HCT116 (cell line): ENCODE measurements around the gene ANKHD1.

ENCODE experiments used
- CEBPB ChIP-seq: IDR thresholded peaks from 2 replicates; pipeline ENCODE4 v1.6.1; 2012; ENCODE audit warnings: low read depth
- EGR1 ChIP-seq: IDR thresholded peaks from 2 replicates; pipeline ENCODE4 v1.6.1; 2012; ENCODE audit warnings: low read depth
- EZH2 ChIP-seq: fragments of 200-600 bp; sonication (generic); IDR thresholded peaks from 2 replicates; pipeline ENCODE4 v1.6.1; 2017; ENCODE audit warnings: antibody characterized with exemption, mixed run types
- POLR2A ChIP-seq: IDR thresholded peaks from 2 replicates; pipeline ENCODE4 v1.7.0; 2011; ENCODE audit warnings: borderline replicate concordance; ENCODE audit not compliant: insufficient read depth, insufficient read length; ENCODE audit errors: extremely low read depth
- POLR2AphosphoS5 ChIP-seq: IDR thresholded peaks from 2 replicates; pipeline ENCODE4 v1.6.1; 2011; ENCODE audit warnings: mild to moderate bottlenecking, low read depth, low read length, moderate library complexity
- RAD21 ChIP-seq: IDR thresholded peaks from 2 replicates; pipeline ENCODE4 v1.6.1; 2012; ENCODE audit warnings: low read depth, mild to moderate bottlenecking
- SIN3A ChIP-seq: IDR thresholded peaks from 2 replicates; pipeline ENCODE4 v1.6.1; 2012; ENCODE audit warnings: low read depth
- SP1 ChIP-seq: IDR thresholded peaks from 2 replicates; pipeline ENCODE4 v1.6.1; 2012; ENCODE audit warnings: low read depth
- SRF ChIP-seq: IDR thresholded peaks from 2 replicates; pipeline ENCODE4 v1.6.1; 2012; ENCODE audit warnings: low read depth
- YY1 ChIP-seq: IDR thresholded peaks from 2 replicates; pipeline ENCODE4 v1.6.1; 2011; ENCODE audit warnings: low read length, low read depth, moderate library complexity, mild to moderate bottlenecking; ENCODE audit not compliant: insufficient replicate concordance; ENCODE audit errors: extremely low read depth
- TF ChIP-seq, protein P1 (sequence below), 3 experiments: fragments of 200-600 bp in 1 of 3; sonication (generic) in 1 of 3; IDR thresholded peaks in 2 of 3; conservative IDR thresholded peaks in 1 of 3; 2 replicates each; pipeline ENCODE4 v1.5.1; 2012 to 2017; ENCODE audit warnings: low read depth in 2 of 3, low read length in 2 of 3, antibody characterized with exemption in 1 of 3, borderline replicate concordance in 1 of 3, control low read depth in 1 of 3, mild to moderate bottlenecking in 1 of 3, mixed read lengths in 1 of 3, mixed run types in 1 of 3, moderate library complexity in 1 of 3; ENCODE audit not compliant: insufficient read depth in 1 of 3

DNA sequence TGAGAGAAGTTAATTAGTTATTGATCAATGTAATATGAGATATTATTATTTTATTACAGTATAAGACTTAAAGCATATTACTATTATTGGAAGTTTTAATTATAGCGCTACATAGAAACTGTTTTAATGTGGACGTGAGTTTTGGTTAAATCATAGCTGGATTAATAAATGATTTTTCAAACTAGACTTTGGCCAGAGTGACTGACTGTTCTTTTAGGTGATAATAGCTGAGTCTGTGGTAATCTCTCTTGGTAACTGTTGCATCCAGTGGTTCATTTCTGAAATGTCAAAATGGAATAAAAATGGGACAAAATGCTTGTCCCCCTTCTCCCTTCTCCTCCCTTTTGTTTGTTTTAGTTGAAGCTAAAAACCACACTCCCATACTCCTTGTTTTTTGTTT lies 28.1 kb downstream of the ANKHD1 start:
- TF ChIP-seq, protein P1, sequence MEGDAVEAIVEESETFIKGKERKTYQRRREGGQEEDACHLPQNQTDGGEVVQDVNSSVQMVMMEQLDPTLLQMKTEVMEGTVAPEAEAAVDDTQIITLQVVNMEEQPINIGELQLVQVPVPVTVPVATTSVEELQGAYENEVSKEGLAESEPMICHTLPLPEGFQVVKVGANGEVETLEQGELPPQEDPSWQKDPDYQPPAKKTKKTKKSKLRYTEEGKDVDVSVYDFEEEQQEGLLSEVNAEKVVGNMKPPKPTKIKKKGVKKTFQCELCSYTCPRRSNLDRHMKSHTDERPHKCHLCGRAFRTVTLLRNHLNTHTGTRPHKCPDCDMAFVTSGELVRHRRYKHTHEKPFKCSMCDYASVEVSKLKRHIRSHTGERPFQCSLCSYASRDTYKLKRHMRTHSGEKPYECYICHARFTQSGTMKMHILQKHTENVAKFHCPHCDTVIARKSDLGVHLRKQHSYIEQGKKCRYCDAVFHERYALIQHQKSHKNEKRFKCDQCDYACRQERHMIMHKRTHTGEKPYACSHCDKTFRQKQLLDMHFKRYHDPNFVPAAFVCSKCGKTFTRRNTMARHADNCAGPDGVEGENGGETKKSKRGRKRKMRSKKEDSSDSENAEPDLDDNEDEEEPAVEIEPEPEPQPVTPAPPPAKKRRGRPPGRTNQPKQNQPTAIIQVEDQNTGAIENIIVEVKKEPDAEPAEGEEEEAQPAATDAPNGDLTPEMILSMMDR (IDR thresholded peaks at IDR 0.05 in 2 of 3, conservative IDR thresholded peaks at IDR 0.05 in 1 of 3; ENCODE audit: borderline replicate concordance in 1 of 3, insufficient read depth in 1 of 3, low read depth in 2 of 3, low read length in 2 of 3): no peak
- TF ChIP-seq EZH2 (no peak), POLR2AphosphoS5 (no peak), SIN3A (no peak), POLR2A (no peak), YY1 (no peak), SRF (no peak), RAD21 (no peak), CEBPB (no peak), EGR1 (no peak), SP1 (no peak)
